GM12873 (cell line): ENCODE results near the gene SCARB1.

Experiments used
- TF ChIP-seq, protein P1 (sequence below): IDR thresholded peaks from 2 replicates; pipeline ENCODE4 v1.5.1; 2012; ENCODE audit warnings: low read depth, mild to moderate bottlenecking, moderate library complexity, low read length, control low read depth; ENCODE audit not compliant: insufficient read depth; ENCODE audit errors: missing control alignments

The SCARB1 gene

GRCh38 chr12:124727922-124728321, 135.7 kb downstream of the SCARB1 start:
- TF ChIP-seq, protein P1, sequence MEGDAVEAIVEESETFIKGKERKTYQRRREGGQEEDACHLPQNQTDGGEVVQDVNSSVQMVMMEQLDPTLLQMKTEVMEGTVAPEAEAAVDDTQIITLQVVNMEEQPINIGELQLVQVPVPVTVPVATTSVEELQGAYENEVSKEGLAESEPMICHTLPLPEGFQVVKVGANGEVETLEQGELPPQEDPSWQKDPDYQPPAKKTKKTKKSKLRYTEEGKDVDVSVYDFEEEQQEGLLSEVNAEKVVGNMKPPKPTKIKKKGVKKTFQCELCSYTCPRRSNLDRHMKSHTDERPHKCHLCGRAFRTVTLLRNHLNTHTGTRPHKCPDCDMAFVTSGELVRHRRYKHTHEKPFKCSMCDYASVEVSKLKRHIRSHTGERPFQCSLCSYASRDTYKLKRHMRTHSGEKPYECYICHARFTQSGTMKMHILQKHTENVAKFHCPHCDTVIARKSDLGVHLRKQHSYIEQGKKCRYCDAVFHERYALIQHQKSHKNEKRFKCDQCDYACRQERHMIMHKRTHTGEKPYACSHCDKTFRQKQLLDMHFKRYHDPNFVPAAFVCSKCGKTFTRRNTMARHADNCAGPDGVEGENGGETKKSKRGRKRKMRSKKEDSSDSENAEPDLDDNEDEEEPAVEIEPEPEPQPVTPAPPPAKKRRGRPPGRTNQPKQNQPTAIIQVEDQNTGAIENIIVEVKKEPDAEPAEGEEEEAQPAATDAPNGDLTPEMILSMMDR: no peak

DNA sequence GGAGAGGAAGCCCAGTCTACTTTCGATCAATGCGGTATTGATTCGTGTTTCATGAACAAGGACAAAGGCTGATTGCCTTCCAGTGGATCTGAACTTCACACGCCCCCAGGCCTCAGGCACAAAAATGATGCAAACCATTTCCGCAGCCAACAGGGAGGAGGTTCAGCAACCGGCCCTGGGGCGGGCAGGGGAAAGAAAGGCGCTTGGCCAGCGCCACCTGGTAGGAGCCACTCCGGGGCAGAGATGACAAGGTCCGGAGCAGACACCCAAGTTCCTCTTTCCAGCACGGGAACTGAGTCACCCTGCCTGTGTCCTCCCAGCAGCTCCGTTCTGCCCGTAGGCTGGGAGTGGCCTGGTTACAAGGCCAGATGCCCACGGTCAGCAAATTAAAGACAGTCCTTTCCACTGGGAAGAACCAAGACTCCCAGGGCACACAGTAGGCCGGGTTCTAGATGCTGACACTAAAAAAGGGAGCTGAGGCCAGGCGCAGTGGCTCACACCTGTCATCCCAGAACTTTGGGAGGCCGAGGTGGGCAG, 136.3 kb downstream of the SCARB1 start:
- TF ChIP-seq, protein P1: no peak
